NOMO-1 treated with dmso at 0.1 percent for 144 hours (cell line): ENCODE measurements around the gene DGKZ.
"Not testable (repeated sequence)": the region's sequence is repeated elsewhere in the genome, so short reads cannot be mapped to it uniquely, and the experiment has no call there.

Source experiments
- DNase-seq: peaks from one replicate; lab custom pipeline; 2025; ENCODE audit not compliant: unreplicated experiment; lab: John Stamatoyannopoulos, UW

The DGKZ gene, protein sequence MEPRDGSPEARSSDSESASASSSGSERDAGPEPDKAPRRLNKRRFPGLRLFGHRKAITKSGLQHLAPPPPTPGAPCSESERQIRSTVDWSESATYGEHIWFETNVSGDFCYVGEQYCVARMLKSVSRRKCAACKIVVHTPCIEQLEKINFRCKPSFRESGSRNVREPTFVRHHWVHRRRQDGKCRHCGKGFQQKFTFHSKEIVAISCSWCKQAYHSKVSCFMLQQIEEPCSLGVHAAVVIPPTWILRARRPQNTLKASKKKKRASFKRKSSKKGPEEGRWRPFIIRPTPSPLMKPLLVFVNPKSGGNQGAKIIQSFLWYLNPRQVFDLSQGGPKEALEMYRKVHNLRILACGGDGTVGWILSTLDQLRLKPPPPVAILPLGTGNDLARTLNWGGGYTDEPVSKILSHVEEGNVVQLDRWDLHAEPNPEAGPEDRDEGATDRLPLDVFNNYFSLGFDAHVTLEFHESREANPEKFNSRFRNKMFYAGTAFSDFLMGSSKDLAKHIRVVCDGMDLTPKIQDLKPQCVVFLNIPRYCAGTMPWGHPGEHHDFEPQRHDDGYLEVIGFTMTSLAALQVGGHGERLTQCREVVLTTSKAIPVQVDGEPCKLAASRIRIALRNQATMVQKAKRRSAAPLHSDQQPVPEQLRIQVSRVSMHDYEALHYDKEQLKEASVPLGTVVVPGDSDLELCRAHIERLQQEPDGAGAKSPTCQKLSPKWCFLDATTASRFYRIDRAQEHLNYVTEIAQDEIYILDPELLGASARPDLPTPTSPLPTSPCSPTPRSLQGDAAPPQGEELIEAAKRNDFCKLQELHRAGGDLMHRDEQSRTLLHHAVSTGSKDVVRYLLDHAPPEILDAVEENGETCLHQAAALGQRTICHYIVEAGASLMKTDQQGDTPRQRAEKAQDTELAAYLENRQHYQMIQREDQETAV

DNA sequence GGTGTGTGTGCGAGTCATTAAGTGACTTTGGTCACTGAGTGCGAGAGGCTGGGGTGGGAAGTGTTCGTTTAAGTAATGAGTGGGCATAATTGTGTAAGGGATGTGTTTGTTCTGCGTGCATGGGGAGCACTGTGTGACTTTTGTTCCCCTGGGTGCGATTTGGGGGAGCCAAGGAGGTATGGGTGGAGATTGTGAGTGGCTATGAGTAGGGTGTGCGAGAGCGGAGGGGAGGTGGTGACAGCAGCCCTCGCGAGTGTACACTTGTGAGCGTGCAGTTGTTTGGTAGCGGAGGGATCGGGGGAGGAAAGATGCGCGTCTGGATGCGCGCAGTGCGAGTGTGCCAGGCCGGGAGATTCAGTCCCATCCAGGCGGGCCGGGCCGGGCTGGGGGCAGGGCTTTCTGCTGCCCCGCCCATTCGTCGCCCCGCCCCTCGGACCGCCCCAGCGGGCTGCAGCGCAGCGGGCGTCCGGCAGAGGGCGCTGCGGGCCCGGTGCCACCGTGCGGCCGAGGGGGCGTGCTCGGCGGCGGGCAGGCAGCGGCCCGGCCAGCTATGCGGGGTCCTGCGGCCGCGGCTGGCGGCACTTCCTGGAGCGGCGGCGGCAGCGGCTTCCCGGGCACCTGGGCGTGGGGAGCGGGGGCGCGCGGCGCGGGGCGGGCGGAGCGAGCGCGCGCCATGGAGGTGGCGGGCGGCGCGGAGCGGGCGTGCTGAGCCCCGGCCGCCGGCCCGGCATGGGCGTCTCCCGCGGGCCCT lies at the start of gene DGKZ:
TSS of gene DGKZ (plus strand) at position 578 of the 751 bp plus-strand sequence. CDS start 197 bp downstream, outside the sequence.
- peak; percentile 90 for DNase-seq

DNA sequence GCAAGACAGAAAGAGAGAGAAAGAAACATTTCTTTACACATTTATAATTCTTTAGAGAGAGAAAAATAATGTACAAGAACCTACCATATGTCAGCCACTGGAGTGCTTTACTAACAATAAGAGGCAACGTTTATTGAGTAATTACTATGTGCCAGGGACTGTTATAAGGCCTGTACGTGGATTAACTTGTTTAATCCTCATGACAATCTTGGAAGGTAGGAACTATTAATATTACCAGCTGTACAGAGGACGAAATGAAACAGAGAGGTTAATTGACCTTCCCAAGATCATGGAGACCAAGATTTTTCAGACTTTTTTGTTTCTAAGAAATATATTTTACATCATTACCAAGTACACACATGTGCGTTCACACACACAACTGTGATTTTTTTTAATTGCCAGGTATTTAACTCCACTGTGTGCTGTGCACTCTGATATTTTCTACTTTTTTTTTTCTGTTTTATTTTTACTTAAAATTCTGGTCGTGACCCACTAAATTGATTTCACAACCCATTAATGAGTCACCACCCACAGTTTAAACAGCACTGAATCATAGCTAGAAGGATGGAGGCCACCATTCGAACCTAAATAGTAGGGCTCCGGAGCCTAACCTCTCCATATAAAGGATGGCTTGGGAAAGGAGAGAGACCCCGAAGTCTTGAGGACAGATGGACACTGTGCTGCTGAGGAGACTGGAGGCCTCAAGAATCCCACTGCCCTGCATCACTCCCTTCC lies 48.4 kb upstream of the DGKZ start:
- peak; percentile 19 for DNase-seq

DNA sequence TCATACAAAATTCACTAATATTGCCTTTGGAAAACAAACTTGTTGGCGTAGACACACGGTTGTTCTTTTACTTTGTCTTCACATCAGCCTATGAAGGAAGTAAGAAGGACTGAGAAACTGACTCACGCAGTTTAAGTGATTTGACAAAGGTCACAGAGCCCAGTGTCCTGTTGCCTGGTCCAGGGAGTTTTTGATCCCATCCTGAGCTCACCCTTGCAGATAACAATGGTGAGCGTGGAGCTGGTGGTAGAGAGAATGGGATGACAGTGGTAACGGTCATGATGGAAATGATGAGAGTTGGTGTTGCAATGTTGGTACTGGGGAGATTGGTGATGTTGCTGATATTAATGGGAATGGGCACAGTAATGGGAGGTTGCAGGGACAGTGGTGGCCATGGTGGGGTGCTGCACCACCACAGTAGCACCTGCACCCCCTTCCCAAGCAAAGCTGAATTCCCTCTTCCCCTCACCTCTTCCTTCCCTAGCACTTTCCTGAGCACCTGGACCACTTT lies 47.8 kb upstream of the DGKZ start:
- no peak for DNase-seq

DNA sequence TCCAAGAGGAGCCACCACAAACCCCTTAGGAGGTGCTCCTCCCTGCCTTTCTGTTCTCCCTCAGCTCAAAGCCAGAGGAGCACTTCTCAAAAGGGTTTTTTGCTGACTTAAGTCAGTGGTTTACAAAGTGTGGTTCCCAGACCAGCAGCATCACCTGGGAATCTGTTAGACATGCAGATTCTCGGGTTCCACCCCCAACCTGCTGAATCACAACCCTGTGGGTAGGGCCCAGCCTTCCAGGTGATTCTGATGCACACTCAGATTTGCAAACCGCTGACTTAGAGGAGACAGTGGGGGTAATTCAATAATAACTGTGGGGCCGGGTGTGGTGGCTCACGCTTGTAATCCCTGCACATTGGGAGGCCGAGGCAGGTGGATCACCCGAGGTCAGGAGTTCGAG lies 47.0 kb upstream of the DGKZ start:
- DNase-seq, result no peak

DNA sequence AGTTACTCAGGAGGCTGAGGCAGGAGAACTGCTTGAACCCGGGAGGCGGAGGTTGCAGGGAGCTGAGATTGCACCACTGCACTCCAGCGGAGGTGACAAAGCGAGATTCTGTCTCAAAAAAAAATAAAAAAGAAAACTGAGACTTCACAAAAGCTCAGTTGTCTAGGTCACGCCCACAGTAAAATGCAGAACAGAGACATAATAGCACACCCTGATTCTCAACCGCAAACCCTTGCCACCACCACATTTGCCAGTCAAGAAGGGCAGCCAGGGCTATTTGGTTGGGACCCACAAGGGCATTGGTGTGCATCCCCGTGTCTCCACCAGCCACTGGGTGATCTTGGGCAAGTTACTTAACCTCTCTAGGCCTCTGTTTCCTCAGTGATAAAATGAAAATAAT lies 44.4 kb upstream of the DGKZ start:
- peak; percentile 78 for DNase-seq

DNA sequence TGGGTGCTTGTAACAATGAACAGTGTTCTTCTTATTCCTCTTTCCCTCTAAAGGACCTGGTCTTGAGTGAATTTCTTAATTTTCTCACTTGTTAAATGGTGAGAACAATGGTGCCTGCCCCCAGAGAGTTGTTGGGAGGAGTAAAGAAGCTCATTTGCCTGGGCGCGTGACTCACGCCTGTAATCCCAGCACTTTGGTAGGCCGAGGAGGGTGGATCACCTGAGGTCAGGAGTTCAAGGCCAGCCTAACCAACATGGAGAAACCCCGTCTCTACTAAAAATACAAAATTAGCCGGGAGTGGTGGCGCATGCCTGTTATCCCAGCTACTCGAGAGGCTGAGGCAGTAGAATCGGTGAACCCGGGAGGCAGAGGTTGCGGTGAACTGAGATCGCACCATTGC lies 43.2 kb upstream of the DGKZ start:
- not testable (repeated sequence) for DNase-seq

DNA sequence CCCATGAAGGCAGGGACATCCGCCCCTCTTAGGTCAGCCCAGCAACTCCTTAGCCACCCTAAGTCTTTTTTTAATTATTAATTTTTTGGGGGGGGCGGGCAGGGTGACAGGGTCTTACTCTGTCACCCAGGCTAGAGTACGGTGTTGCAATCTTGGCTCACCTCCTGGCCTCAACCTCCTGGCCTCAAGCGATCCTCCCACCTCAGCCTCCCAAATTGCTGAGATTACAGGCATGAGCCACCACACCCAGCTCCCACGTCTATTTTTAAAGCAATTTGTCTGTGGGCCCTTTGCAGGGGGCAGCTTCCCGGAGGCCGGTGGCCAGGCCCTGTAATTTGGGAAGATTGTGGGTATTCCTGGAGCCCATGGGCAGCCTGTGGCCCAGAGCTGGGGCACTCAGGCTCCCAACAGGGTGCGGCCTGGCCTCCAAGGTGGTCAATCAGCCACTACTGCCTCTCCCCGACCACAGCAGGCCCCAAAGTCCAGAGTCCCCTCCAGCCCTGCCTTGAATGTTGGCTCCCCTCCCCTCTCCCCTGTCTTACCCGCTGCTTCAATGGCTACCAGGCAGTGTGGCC lies 42.6 kb upstream of the DGKZ start:
- DNase-seq, result no peak

DNA sequence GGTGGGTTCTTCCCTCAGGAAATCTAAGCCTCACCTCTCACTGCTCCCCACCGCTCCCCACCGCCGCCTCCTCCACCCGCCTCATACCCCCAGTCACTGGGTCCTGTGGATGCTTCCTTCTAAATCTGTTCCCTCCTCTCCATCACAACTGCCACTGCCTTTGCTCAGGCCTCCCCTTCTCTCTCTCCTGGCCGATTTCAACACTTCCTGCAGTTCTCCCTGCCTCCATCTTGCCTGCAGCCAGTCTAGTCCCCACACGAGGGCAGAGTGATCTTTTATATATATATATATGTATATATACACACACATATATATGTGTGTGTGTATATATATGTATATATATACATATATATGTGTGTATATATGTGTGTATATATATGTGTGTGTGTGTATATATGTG lies 42.0 kb upstream of the DGKZ start:
- DNase-seq, result peak; percentile 96

DNA sequence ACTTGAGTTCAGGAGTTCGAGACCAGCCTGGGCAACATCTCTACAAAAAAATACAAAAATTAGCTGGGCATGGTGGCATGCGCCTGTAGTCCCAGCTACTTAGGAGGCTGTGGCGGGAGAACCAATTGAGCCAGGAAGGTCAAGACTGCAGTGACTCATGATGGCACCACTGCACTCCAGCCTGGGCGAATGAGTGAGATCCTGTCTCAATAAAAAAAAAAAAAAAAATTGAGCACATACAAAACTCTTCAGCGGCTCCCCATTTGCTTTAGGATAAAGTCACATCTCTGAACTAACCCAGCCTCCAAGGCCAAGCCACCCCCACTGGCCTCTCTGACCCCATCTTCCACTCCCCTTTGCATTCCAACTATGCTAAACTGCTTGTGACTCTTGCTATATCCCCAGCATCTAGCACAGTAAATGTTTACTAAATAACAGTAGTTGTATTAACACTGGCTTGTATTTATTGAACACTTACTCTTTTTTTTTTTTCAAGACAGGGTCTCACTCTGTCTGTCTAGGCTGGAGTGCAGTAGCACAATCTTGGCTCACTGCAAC lies 40.9 kb upstream of the DGKZ start:
- no peak for DNase-seq

DNA sequence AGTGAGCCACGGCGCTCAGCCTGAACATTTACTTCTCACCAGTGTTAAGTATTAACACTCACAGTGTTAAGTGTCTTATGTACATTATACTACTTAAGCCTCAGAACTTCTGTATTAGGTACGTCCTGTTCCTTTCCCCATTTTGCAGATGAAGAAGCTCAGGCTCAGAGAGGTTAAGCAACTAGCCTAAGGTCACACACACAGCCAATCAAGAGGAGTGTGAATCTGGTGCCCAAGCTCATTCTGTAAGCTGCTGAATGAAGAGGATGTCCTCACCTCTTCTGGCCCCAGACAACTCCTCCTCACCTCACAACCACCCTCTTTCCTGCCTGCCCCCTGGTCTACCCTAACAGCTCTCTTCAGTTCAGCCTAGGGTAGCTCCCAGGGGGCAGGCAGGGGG lies 39.9 kb upstream of the DGKZ start:
- peak; percentile 0 for DNase-seq

DNA sequence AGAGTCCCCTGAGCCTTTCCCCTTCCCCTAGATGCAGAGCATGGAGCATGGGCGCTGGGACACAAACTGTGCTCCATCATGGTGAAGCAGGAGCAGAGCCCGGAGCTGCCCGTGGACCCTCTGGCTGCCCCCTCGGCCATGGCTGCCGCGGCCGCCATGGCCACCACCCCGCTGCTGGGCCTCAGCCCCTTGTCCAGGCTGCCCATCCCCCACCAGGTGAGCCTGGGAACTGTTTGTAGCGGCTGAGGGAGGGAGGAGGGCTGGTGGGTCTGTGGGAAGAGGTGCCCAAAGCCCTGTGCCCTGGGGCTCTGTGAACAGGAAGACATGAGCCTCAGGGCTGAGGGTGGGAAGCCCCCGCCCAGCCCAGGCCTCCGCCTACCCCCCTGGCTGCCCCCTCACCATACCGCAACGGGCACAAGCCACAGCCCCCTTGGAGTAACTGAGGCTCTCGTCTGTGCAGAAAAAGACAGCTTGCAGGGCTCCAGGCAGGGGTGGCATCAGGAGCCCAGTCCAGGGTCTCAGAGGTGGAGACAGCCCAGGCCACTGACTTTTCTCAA lies 39.4 kb upstream of the DGKZ start:
- no peak for DNase-seq

DNA sequence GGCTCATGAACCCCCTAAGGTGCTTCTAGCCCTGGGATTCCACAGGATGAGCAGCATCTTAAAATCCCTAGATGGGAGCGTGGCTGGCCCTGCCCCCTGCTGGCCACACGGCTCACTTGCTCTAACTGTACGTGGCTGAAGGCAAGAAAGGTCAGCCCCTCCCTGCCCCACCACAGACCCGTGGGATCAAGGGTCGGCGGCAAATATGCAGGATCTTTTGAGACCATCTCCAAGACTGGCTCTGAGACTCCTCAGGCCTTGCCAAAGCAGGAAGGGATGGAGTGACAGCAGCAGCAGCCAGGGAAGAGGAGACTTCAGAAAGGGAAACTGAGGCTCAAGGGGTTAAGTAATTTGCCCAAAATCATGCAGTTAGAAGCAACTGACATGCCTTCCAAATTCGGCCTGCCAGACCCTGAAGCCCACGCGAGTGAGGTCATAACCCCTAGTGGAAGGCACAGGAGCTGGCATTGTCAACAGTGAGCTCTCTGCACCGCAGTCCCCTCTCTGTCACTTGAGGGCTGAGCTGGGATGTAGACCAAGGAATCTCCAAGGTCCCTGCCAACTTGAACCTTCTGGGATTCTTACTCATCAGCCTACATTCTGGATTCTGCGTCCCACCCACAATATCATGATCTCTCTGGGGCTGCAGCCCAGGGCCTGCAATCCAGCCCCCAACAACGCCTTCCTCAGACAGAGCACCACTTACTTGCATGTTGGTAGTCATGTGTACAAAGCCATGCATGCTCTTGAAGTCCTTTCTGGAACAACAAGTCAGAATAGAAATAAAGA lies 38.4 kb upstream of the DGKZ start:
- peak; percentile 36 for DNase-seq

DNA sequence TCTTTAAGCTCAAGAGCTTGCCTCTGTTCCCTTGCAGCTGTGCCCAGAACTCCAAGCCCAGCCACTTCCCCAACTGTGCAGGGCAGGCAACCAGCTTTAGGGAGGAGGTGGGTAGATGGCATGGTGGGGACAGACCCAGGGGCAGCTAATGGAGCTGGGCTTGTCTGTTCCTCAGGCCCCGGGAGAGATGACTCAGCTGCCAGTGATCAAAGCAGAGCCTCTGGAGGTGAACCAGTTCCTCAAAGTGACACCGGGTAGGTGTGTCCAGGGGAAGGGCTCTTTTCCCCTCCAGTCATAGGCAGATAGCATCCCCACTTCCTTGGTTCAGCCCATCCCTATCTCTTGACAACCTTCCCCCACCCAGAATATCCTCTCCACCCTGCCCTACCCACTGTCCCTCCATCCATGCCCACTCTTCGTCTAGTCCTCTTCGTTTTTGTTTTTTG lies 37.4 kb upstream of the DGKZ start:
- peak; percentile 44 for DNase-seq

DNA sequence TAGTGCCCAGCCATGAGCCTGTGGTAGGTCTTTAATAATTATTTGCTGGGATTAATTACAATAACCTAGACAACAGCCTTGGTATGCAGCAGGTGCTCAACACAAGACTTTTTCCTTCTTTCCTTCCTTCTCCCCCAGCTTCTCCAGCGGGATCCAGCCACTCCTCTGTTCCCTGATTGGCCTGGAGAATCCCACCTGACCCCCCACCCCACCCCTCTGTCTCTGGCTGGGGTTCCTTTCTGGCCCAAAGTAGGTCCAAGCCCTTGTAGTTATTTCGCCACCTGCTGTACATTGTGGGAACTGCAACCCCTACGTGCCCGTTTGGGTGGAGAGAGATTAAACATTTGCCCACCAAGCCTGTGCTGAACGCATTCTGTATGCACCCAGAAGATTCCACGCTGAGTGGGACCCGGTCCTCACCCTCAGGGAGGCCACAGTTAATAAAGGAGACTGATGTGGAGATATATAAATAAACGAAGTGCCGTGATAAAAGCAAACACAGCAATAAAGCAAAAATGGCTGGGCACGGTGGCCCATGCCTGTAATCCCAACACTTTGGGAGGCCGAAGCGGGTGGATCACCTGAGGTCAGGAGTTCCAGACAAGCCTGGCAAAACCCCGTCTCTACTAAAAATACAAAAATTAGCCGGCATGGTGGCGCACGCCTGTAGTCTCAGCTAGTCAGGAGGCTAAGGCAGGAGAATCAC lies 32.1 kb upstream of the DGKZ start:
- DNase-seq, result peak; percentile 15

DNA sequence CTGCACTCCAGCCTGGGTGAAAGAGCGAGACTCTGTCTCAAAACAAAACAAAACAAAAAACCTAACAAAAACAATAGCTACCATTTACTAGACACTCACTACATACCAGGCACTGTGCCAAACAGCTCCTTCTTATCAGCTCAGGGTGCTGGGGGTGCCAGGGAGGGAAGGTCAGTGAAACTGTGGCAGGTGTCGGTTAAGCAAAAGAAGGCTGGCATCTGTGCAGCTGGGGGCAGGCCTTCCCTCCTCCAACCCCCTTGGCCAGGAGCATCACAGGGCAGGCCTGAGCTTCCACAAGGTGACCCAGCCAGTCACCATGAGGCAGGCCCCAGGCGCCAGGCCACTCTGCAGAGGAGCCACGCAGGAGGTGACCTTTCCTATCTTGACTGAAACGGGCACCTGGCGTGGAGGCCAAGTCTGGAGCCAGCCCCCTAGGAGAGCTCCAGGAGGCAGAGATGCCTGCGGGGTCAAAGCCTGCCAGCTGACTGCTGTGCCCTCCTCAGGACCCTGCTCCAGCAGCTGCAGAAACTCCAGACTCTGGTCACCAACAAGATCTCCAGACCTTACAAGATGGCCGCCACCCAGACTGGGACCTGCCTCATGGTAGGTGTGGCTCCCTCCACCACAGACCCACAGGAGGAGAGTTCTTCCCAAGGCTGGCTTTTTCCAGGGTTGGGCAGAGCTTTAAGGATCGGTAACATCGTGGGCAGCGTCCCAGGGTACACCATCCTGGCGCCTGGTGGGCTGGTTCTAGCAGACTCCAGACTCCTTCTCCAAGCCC lies 31.3 kb upstream of the DGKZ start:
- no peak for DNase-seq

DNA sequence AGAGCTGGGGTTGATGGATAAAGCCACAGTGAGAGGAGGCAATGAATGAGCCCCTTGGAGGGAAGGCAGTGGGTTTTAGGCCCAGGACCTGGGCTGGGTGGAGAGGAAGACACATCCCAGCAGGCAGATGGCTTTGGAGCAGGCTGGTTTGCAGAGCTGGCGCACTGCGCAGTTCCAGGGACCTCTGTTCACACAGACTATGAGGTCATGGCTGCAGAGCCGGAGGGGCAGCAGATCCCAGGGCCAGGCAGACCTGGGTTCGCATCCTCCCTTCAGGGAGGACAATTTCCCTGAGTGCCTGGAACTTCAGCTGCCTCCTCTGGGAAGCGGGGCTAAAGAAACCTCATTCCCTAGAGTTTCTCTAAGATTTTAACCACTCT lies 28.2 kb upstream of the DGKZ start:
- no peak for DNase-seq

DNA sequence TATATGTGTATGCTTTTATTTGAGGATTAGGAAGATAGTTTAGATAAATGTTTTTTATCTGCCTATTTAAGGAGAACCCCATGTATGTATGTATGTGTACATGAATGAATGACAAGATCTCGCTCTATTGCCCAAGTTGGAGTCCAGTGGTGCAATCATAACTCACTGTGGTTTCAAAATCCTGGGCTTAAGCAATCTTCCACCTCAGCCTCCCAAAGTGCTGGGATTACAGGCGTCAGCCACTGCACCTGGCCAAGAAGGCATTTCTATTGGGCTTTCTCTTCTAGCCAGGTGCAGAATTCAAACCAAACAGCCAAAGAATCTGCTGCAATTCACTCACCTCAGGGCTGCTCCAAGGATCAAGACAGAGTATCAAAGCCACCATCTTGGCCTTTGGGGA lies 25.5 kb upstream of the DGKZ start:
- DNase-seq, result peak; percentile 35
